ENCODE data around the gene KIF16B. TPM values are rescaled to one million over a fixed set of nuclear protein-coding genes. Genes with fewer than 3 reads are reported as not detected.

KIF16B gene
- total and polyA plus RNA-seq, 2 experiments from 2014 or later = 6.5 to 11.1 TPM

- no peaks in the 10 kb centered on the region for H3K4me1 ChIP-seq (ENCODE audit: insufficient read depth)
- no peak overlapping the region for H2AFZ ChIP-seq
- no peaks in the 10 kb centered on the region for H3K79me2 ChIP-seq (replicated peaks; ENCODE audit: insufficient read depth)
- no peak overlapping the region for H3K27ac ChIP-seq (ENCODE audit: low read depth)
- no peak overlapping the region for H3K4me2 ChIP-seq
- ATAC-seq (no peak), DNase-seq (ENCODE audit: low spot score) (no peak)
- no peaks in the 10 kb centered on the region for H4K20me1 ChIP-seq (replicated peaks; ENCODE audit: insufficient read depth)
- no peaks in the 10 kb centered on the region for H3F3A ChIP-seq (replicated peaks; ENCODE audit: low read depth)
- no peaks in the 10 kb centered on the region for H3K36me3 ChIP-seq (ENCODE audit: insufficient read depth)
- no peaks in the 10 kb centered on the region for H3K27me3 ChIP-seq (ENCODE audit: insufficient read depth)
- H3K4me3 ChIP-seq = no peak overlapping the region
- peaks cover 1% of the 10 kb centered on the region for H3K27me3 Mint-ChIP-seq (ENCODE audit: insufficient read depth, low read depth, poor library complexity)
- H3K36me3 Mint-ChIP-seq (ENCODE audit: low read depth) = no peaks in the 10 kb centered on the region
- TF ChIP-seq STAT1 (IDR thresholded peaks at IDR 0.05; ENCODE audit: unreplicated experiment) (no peak), ZNF462 (CRISPR knock-in tag; IDR thresholded peaks at IDR 0.05) (no peak), POLR2AphosphoS5 (IDR thresholded peaks at IDR 0.05; ENCODE audit: low read depth) (no peak), CREB1 (CRISPR knock-in tag; IDR thresholded peaks at IDR 0.05; ENCODE audit: low read depth) (no peak), CTCF (conservative IDR thresholded peaks at IDR 0.05; ENCODE audit: low read depth in 2 of 2) (no peak), EZH2phosphoT487 (IDR thresholded peaks at IDR 0.05; ENCODE audit: unreplicated experiment) (no peak), EZH2 (IDR thresholded peaks at IDR 0.05; ENCODE audit: low read depth, unreplicated experiment) (no peak), ETS1 (IDR thresholded peaks at IDR 0.05) (no peak), REST (IDR thresholded peaks at IDR 0.05; ENCODE audit: unreplicated experiment) (no peak), NANOG (IDR thresholded peaks at IDR 0.05; ENCODE audit: borderline replicate concordance) (no peak), ZNF114 (CRISPR knock-in tag; IDR thresholded peaks at IDR 0.05) (no peak), ZNF331 (CRISPR knock-in tag; IDR thresholded peaks at IDR 0.05; ENCODE audit: low read depth) (no peak), JUNB (IDR thresholded peaks at IDR 0.05; ENCODE audit: unreplicated experiment) (no peak)
- H3K9me3 Mint-ChIP-seq = peaks cover 4% of the 10 kb centered on the region; the same call in 2 of the 3 replicates
- no peak overlapping the region for H3K4me3 Mint-ChIP-seq
- H3K9me2 ChIP-seq (ENCODE audit: insufficient read depth) = no peaks in the 10 kb centered on the region
- H3K4me1 Mint-ChIP-seq = no peaks in the 10 kb centered on the region
- H3K27ac Mint-ChIP-seq = no peak overlapping the region
Observed at GRCh38 chr20:16445482-16445881, 127.8 kb downstream of the KIF16B start.

All from GM23338 (cell line).